GM20000 (cell line): ENCODE results near the gene TMEM131.

ENCODE experiments used
- DNase-seq: peaks from one replicate; pipeline ENCODE4 v3.0.0; 2012; ENCODE audit warnings: low spot score
- TF ChIP-seq, protein P1 (sequence below): IDR thresholded peaks from 2 replicates; pipeline ENCODE4 v1.5.1; 2012; ENCODE audit warnings: mild to moderate bottlenecking, control low read depth; ENCODE audit errors: extremely low read depth, missing control alignments

The TMEM131 gene

GRCh38 chr2:97798416-97798815, 197.3 kb downstream of the TMEM131 start:
- TF ChIP-seq, protein P1, sequence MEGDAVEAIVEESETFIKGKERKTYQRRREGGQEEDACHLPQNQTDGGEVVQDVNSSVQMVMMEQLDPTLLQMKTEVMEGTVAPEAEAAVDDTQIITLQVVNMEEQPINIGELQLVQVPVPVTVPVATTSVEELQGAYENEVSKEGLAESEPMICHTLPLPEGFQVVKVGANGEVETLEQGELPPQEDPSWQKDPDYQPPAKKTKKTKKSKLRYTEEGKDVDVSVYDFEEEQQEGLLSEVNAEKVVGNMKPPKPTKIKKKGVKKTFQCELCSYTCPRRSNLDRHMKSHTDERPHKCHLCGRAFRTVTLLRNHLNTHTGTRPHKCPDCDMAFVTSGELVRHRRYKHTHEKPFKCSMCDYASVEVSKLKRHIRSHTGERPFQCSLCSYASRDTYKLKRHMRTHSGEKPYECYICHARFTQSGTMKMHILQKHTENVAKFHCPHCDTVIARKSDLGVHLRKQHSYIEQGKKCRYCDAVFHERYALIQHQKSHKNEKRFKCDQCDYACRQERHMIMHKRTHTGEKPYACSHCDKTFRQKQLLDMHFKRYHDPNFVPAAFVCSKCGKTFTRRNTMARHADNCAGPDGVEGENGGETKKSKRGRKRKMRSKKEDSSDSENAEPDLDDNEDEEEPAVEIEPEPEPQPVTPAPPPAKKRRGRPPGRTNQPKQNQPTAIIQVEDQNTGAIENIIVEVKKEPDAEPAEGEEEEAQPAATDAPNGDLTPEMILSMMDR, result no peak
- no peak for DNase-seq

DNA sequence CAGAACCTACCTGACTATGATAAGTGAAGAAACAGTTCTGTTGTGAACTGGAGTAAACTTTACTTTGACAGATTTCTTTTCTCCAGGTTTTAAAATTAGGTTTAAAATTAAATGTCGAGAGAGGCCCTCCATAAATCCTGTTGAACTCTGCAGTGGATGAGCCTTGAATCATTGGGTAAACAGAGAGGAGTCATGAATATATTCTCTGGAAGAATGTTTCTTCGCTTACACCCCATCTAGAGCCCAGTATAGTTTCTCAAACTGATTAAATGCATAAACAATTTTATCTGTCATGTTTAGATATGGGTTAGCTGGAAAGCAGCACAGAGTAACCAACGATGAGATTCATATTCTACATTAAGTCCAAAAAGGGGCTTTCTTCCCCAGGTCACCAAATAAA, 198.4 kb downstream of the TMEM131 start:
- no peak for DNase-seq

GRCh38 chr2:97796465-97797126, 199.2 kb downstream of the TMEM131 start:
- TF ChIP-seq, protein P1, result no peak

More for the DNA sequence above, 198.4 kb downstream of the TMEM131 start:
- TF ChIP-seq, protein P1, result no peak

GRCh38 chr2:97792416-97792815, 203.3 kb downstream of the TMEM131 start:
- TF ChIP-seq, protein P1, result no peak
- DNase-seq, result no peak

More at GRCh38 chr2:97796465-97797126, 199.2 kb downstream of the TMEM131 start:
- no peak for DNase-seq

- DNase-seq, result no peak
- TF ChIP-seq, protein P1, result no peak
Observed at GRCh38 chr2:97788986-97789644, 206.6 kb downstream of the TMEM131 start.

DNA sequence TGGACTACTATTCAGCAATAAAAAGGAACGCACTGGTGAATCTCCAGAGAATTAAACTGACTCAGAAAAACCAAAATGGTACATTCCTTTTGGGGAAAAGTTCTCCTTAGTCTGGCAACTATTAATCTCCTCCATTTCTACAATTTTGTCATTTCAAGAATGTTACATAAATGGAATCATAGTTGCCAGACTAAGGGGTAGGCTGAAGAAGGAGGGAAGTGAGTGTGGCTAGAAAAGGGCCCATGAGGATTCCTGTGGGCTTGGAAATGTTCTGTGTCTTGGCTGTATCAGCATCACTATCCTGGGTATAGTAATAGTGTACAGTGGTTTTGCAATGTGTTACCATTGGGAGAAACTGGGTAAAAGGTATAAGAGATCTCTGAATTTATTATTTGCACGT, 209.9 kb downstream of the TMEM131 start:
- DNase-seq, result no peak
- TF ChIP-seq, protein P1, result no peak

DNA sequence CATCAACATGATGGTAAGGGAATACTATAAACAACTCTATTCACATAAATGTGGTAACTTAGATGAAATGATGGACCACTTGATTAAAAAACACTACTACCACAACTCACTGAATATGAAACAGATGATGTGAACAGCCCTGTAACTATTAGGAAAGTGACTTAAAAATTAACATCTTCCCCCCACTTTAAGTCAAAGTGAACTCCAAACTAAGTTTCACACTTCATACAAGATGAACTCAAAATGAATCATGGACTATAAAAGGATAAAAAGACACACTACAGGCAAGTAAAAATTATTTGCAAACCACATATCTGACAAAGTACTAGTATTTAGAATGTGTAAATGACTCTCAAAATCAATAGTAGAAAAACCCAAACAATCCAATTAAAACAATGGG, 210.8 kb downstream of the TMEM131 start:
- TF ChIP-seq, protein P1, result no peak

More for the DNA sequence above, 210.8 kb downstream of the TMEM131 start:
- DNase-seq, result no peak
